ENCODE measurements around the gene MAN1C1.

The MAN1C1 gene

DNA sequence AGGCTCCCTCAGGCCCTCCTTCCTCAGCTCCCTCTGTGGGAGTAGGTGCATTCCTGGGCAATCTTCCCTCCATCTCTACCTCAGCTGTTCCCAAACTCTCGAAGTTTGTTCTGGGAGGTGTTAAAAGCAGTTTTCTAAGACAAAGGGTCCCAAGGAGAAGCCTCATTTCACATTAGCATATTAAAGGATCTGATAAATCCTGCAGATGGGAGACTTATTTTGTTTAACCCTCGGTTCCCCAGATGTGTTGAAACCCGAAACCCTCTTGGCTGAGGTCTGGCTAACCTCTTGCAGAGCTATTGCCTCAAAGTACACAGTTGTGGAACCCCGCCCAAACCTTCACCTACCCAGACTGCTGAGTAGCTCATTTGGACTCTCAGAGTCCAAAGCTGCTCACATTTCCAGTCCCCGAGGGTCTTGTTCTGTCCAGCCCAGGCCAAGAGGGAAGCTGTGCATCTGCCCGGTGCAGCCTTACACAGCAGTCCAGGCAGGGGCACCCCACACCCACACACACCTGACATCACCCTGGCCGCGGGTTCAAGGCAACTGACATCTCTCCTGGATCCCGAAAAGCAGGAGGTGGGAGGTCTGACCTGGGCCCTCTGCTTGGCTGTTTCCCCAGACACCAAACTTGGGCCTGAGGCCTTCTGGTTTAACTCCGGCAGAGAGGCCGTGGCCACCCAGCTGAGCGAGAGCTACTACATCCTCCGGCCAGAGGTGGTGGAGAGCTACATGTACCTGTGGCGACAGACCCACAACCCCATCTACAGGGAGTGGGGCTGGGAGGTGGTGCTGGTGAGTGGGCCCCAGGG is 163.9 kb downstream of the MAN1C1 start:
- H3K27me3 ChIP-seq (replicated peaks; ENCODE audit: control insufficient read depth, insufficient read depth, low read length) = no peaks in the 10 kb centered on the region; the same call in 1 of the 2 replicates
- H3K36me3 ChIP-seq (ENCODE audit: control insufficient read depth, insufficient read depth, low read length) = no peaks in the 10 kb centered on the region
- DNase-seq (ENCODE audit: extremely low read depth, insufficient read length) = no peak
- H3K4me3 ChIP-seq (replicated peaks; ENCODE audit: low read depth, low read length) = no peak overlapping the region
- TF ChIP-seq, protein P1, sequence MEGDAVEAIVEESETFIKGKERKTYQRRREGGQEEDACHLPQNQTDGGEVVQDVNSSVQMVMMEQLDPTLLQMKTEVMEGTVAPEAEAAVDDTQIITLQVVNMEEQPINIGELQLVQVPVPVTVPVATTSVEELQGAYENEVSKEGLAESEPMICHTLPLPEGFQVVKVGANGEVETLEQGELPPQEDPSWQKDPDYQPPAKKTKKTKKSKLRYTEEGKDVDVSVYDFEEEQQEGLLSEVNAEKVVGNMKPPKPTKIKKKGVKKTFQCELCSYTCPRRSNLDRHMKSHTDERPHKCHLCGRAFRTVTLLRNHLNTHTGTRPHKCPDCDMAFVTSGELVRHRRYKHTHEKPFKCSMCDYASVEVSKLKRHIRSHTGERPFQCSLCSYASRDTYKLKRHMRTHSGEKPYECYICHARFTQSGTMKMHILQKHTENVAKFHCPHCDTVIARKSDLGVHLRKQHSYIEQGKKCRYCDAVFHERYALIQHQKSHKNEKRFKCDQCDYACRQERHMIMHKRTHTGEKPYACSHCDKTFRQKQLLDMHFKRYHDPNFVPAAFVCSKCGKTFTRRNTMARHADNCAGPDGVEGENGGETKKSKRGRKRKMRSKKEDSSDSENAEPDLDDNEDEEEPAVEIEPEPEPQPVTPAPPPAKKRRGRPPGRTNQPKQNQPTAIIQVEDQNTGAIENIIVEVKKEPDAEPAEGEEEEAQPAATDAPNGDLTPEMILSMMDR (IDR thresholded peaks at IDR 0.05; ENCODE audit: insufficient read depth, low read length, poor library complexity, severe bottlenecking) = no peak

DNA sequence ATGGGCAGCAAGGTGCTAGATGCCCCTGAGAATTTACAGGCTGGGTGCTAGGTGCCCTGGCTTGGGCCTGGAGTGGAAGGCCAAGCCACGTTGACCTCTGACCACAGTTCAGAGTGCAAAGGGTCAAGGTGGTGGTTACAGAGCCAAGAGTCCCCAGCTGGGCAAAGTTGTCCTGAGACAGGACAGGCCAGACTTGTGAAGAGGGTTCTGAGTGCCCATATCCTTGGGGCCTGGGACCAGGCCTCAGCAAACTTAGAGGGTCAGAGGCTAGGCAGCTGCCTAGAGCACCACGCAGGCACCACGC is 164.5 kb downstream of the MAN1C1 start:
- TF ChIP-seq, protein P1 (IDR thresholded peaks at IDR 0.05; ENCODE audit: insufficient read depth, low read length, poor library complexity, severe bottlenecking) = no peak
- Histone ChIP-seq H3K4me3 (replicated peaks; ENCODE audit: low read depth, low read length) (no peak overlapping the region), H3K27me3 (replicated peaks; ENCODE audit: control insufficient read depth, insufficient read depth, low read length) (no peaks in the 10 kb centered on the region; the same call in 1 of the 2 replicates), H3K36me3 (ENCODE audit: control insufficient read depth, insufficient read depth, low read length) (no peaks in the 10 kb centered on the region)
- no peak for DNase-seq (ENCODE audit: extremely low read depth, insufficient read length)

DNA sequence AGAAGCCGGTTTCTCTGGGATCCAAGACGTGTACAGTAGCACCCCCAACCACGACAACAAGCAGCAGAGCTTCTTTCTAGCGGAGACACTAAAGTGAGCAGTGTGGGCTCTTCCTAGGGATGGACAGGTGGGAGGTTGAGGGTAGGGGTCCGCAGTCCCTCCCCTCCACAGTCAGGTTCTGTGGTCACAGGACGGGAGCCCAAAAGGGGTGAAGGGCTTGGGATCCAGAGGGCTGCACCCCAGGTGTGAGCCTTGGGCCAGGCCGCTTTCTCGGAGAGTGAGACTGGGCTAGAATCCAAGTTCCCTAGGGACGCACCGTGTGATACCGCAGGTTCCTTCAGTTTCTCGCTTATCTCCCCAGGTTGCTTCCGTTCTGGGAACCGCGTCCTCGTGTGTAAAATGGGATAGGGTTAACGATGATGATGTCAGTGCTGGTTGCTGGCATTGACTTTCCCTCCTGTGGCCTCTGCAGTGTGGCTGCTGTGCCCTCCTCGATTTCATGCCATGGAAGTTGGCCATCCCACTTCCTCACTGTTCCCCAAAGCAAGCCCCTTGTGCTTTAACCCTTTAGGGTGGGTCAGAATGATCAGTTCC is 166.1 kb downstream of the MAN1C1 start:
- no peaks in the 10 kb centered on the region for H3K36me3 ChIP-seq (ENCODE audit: control insufficient read depth, insufficient read depth, low read length)
- no peaks in the 10 kb centered on the region; the same call in 1 of the 2 replicates for H3K27me3 ChIP-seq (replicated peaks; ENCODE audit: control insufficient read depth, insufficient read depth, low read length)
- DNase-seq (ENCODE audit: extremely low read depth, insufficient read length) = no peak
- TF ChIP-seq, protein P1 (IDR thresholded peaks at IDR 0.05; ENCODE audit: insufficient read depth, low read length, poor library complexity, severe bottlenecking) = no peak
- H3K4me3 ChIP-seq (replicated peaks; ENCODE audit: low read depth, low read length) = no peak overlapping the region

DNA sequence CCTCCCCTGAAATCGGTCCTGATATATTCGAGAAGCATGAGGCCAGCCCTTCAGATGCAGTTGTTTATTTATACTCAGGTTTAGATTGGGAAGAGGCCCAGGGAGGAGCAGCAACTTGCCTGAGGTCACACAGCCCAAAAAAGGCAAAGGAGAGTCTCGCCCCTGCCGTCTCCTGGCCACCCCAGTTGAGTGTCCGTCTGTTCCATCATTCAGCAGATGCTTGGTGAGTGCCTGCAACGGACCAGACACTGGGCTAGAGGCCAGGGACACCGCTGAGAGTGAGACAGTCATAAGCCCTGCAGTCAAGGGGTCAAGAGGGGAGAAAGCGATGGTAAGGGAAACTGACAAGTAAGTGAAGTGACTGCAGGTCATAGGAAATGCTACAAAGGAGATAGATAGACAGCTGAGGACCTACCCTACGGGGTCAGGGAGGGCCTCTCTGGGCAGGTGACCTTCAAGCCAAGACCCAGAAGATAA is 168.0 kb downstream of the MAN1C1 start:
- Histone ChIP-seq H3K27me3 (replicated peaks; ENCODE audit: control insufficient read depth, insufficient read depth, low read length) (no peaks in the 10 kb centered on the region; the same call in 1 of the 2 replicates), H3K4me3 (replicated peaks; ENCODE audit: low read depth, low read length) (no peak overlapping the region), H3K36me3 (ENCODE audit: control insufficient read depth, insufficient read depth, low read length) (no peaks in the 10 kb centered on the region)
- TF ChIP-seq, protein P1 (IDR thresholded peaks at IDR 0.05; ENCODE audit: insufficient read depth, low read length, poor library complexity, severe bottlenecking) = no peak
- DNase-seq (ENCODE audit: extremely low read depth, insufficient read length) = no peak

DNA sequence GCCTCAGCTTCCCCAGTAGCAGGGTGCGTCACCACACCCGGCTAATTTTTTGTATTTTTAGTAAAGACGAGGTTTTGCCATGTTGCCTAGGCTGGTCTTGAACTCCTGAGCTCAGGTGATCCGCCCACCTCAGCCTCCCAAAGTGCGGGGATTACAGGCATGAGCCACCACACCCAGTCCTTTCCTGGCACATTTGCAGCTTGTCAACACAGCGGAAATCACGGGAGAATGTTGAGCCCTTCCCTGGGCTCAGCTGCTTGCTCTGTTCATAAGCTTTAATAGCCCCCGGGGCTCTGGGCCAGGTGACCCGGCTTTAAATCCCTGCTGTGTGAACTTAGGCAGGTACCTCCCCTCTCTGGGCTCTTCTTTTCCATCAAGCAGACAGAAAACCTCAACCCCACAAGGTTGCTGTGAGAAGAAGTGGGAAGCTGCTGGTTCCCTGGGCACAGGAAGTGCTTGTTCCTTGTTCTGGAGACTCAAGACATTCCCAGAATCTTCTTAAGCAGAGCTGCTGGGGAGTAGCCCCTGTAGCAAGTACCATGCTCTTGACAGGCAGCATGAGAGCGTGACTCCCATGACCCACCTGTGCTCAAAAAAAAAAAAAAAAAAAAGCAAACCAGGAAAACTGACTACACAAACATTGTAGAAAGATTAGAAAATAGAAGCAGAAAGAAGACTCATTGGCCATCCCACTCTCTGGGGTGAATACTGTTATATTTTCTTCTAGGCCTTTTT is 168.9 kb downstream of the MAN1C1 start:
- no peak for DNase-seq (ENCODE audit: extremely low read depth, insufficient read length)
- H3K4me3 ChIP-seq (replicated peaks; ENCODE audit: low read depth, low read length) = no peak overlapping the region
- no peaks in the 10 kb centered on the region; the same call in 1 of the 2 replicates for H3K27me3 ChIP-seq (replicated peaks; ENCODE audit: control insufficient read depth, insufficient read depth, low read length)
- TF ChIP-seq, protein P1 (IDR thresholded peaks at IDR 0.05; ENCODE audit: insufficient read depth, low read length, poor library complexity, severe bottlenecking) = no peak
- H3K36me3 ChIP-seq (ENCODE audit: control insufficient read depth, insufficient read depth, low read length) = no peaks in the 10 kb centered on the region

Data from GM06990 (cell line).